22Rv1 (cell line): ENCODE data around the gene DPF3.

ENCODE experiments used
- ZFX ChIP-seq: fragments of 450-650 bp; IDR thresholded peaks from 2 replicates; pipeline ENCODE4 v1.6.1; 2017; ENCODE audit warnings: antibody characterized with exemption, borderline replicate concordance
- TF ChIP-seq, protein P1 (sequence below): fragments of 450-650 bp; IDR thresholded peaks from 2 replicates; pipeline ENCODE4 v1.5.1; 2017; ENCODE audit warnings: mild to moderate bottlenecking

DNA sequence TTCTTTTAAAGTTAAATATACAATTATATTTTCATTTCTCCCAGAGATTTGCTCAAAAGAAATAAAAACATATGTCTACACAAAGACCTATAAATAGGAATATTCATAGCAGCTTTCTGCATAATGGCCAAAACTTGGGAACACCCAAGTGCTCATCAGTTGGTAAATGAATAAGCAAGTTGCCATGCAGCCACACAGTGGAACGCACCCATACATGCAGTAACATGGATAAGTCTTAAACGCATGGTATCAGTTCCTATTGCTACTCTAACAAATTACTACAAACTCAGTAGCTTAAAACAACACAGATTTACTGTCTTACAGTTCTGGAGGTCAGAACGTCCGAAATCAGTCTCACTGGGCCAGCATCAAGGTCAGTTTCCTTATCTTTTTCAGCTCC is 78.5 kb downstream of the DPF3 start:
- TF ChIP-seq, protein P1, sequence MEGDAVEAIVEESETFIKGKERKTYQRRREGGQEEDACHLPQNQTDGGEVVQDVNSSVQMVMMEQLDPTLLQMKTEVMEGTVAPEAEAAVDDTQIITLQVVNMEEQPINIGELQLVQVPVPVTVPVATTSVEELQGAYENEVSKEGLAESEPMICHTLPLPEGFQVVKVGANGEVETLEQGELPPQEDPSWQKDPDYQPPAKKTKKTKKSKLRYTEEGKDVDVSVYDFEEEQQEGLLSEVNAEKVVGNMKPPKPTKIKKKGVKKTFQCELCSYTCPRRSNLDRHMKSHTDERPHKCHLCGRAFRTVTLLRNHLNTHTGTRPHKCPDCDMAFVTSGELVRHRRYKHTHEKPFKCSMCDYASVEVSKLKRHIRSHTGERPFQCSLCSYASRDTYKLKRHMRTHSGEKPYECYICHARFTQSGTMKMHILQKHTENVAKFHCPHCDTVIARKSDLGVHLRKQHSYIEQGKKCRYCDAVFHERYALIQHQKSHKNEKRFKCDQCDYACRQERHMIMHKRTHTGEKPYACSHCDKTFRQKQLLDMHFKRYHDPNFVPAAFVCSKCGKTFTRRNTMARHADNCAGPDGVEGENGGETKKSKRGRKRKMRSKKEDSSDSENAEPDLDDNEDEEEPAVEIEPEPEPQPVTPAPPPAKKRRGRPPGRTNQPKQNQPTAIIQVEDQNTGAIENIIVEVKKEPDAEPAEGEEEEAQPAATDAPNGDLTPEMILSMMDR: no peak
- TF ChIP-seq ZFX: no peak
